AG08396 (cell line): ENCODE measurements around the gene NHSL2.
"Not testable (repeated sequence)": the region's sequence is repeated elsewhere in the genome, so short reads cannot be mapped to it uniquely, and the experiment has no call there.

Experiments used
- DNase-seq: peaks from one replicate; pipeline ENCODE4 v3.0.0; 2012; ENCODE audit warnings: low spot score, mixed read lengths

NHSL2 gene

DNA sequence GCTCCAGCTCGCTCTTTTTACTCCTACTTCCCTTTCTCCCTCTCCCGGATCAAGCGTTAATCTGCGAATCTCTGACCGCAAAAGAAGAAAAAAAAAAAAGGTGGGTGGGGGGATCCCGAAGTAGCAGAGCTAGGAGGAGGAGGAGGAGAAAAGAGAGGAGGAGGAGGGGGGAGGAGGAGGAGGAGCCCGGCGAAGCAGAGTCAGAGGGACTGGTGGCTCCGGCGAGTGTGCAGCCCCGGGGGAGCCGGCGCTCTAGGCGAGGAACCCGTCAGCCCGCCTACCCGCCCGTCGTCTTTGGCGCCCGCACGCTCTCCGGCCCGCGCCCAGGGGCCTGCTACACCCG, at the start of gene NHSL2:
Gene NHSL2 (plus strand): TSS at position 203 of the 343 bp plus-strand sequence.
- DNase-seq = no peak

GRCh38 chrX:71867680-71868079, 43.0 kb upstream of the NHSL2 start:
- DNase-seq = no peak

GRCh38 chrX:71869566-71869965, 41.1 kb upstream of the NHSL2 start:
- not testable (repeated sequence) for DNase-seq

- no peak for DNase-seq
These were observed 40.2 kb upstream of the NHSL2 start for GRCh38 chrX:71870208-71871098.

- DNase-seq = no peak
These were observed 39.3 kb upstream of the NHSL2 start for GRCh38 chrX:71871367-71871766.

DNA sequence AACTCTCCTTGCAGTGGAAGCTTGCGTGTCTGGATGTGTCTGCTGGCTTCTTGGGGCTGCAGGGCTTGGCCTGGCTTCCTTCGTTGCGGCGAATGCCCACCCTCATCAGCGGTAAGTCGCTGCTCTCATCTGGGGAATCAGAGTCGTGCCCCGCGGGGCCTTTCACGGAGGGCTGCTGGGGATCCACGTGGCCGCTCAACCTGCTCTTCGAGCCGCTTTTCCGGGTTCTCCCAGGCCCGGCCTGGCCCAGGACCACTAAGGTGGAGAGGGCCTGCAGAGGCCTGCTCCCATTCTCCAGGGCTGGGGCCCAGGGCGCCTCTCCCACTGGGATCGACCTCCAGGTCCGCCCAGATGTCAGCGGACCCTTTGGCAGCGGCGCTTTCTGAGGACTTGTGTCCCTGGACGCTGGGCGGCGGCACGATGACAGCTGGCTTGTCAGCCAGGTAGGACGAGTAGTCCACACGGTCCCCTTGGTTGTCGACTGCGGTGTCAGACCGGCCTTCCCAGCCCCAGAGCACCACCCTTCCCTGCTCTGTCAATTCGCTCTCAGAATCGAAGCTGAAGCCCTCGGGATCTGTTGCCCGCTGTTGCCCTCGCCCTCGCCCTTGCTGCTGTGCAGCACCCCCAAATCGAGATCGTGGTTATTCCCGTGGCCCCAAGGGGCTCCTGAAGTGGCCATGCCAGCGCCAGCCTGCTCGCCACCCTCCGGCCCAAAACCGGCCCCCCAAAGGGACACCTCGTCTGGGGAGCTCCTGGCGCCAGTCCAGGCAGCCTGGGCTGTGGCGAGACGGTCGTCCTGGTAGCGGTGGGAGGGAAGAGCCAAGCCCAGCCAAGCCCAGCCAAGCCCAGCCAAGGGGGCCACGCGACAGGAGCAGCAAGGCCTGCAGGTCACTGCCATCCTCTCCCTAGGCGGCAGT, 37.8 kb upstream of the NHSL2 start:
- DNase-seq = no peak

- DNase-seq = no peak
These were observed 37.2 kb upstream of the NHSL2 start for GRCh38 chrX:71873459-71873833.

- not testable (repeated sequence) for DNase-seq
These were observed 33.8 kb upstream of the NHSL2 start for GRCh38 chrX:71876841-71877240.

- no peak for DNase-seq
These were observed 25.5 kb upstream of the NHSL2 start for GRCh38 chrX:71885099-71885498.

DNA sequence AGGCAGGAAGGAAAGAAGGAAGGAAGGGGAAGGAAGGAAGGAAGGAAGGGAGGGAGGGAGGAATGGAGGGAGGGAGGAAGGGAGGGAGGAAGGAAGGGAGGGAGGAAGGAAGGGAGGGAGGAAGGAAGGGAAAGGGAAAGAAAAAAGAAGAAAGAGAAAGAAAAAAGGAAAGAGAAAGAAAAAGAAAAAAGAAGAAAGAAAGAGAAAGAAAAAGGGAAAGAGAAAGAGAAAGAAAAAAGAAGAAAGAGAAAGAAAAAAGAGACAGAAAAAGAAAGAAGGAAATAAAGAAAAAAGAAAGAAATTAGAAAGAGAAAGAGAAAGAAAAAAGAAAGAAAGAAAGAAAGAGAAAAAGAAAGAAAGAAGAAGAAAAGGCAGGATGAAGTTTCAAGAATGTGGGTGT, 15.0 kb upstream of the NHSL2 start:
- no peak for DNase-seq

- DNase-seq = no peak
These were observed 4.5 kb upstream of the NHSL2 start for GRCh38 chrX:71906144-71906543.

DNA sequence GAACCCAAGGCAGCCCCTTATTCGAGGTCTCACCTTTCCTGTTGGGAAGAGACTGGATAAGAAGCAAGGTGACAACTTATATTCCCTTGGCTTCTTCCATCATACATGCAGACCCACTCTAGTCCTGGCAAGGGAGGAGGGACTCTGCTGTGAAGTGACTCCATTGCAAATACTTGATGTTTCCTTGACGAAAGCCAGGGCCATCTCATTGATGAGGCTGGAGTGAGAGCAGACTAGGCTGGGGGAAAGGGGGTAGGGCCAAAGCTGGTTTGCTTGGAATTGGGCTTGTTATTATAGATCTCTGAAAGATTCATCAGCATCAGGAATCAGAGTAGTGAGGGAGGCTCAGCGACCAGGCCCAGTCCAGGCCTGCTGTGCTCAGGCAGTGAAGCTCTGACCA, 2.3 kb upstream of the NHSL2 start:
- DNase-seq = no peak

GRCh38 chrX:71909956-71910355, 689 bp upstream of the NHSL2 start:
- no peak for DNase-seq

DNA sequence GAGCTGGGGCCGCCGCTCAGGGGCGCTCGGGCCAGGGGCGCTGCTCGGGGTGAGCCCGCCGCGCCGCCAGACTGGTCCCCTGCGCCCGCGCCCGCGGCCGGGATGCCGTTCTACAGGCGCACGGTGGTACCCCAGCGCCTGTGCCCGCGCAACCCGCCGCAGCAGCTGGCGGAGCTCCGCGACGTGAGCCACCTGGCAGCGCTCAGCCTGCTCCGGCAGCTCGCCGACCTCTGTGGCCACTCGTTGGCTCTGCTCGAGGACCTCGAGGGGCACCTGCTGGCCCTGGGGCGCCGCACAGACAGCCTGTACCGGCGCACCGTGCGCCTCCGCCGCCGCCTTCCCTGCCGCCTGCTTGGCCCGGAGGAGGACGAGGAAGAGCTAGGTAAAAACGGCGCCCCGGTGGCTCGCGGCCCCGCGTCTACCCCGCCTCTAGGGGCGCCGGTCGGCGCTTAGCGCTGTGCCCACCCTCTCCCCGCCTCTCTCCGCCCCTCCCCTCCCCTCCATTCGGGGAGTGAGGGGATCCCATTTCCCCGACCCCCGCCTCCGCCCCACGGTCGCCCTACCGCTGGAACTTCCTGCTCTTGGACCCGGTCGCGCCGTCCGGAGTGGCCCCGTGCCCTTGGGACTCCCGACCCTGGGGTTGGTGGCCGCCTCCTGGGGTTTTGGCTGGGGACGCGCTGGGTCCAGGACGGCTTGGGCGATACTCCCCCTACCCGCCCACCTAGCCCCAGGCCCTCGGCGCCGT, 513 bp downstream of the NHSL2 start:
- no peak for DNase-seq

DNA sequence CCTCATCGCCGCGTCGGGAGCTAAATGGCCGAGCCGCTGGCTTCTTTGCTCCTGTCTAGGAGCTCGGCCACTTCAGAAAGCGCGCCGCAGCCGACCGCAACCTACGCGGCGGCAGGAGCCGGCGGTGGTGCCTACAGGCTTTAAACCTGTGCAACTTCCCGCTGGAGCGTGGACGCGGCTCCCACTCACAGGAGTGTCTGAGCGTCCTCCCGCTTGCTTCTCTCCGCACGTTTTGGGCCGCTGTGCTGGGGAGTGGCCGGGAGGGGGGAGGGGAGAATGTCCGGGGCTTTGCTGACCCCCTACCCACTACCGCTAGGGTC, 1.0 kb downstream of the NHSL2 start:
- no peak for DNase-seq

- DNase-seq = no peak
These were observed 1.5 kb downstream of the NHSL2 start for GRCh38 chrX:71912156-71912555.

DNA sequence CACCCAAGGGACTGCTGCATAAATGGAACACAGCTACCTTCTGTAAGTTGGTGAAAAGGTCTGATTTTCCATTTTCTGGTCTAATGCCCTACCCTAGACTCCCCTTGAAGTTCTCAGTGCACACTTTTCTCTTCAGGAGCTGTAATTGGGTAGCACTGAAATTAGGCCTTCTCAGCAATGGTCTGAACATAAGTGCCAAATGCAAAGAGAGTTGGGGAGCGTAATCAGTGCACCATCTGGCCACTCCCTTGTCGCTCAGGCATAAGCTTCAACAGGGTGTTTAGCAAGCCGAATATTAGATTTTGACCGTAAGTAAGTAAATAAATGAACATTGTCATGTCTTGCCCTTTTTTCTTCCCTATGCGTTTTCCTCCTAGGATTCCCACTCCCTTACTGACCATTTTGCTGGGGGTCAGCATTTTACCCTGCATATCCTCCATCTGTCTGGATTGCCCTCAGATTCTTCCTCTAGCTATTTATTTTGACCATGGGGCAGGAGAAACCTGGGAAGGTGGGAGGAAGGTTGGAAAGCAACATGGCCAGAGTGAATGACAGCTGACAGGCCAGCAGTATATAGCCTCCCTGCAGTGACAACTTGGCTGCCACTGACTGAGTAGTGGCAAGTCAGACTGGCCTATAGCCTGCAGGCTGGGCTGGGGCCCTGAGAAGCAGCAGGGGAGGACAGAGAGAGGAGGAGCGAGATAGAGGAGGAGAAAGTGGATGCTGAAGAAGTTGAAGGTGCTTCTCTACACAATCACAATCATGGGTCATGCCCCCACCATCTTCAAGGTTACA, 2.7 kb downstream of the NHSL2 start:
- no peak for DNase-seq

DNA sequence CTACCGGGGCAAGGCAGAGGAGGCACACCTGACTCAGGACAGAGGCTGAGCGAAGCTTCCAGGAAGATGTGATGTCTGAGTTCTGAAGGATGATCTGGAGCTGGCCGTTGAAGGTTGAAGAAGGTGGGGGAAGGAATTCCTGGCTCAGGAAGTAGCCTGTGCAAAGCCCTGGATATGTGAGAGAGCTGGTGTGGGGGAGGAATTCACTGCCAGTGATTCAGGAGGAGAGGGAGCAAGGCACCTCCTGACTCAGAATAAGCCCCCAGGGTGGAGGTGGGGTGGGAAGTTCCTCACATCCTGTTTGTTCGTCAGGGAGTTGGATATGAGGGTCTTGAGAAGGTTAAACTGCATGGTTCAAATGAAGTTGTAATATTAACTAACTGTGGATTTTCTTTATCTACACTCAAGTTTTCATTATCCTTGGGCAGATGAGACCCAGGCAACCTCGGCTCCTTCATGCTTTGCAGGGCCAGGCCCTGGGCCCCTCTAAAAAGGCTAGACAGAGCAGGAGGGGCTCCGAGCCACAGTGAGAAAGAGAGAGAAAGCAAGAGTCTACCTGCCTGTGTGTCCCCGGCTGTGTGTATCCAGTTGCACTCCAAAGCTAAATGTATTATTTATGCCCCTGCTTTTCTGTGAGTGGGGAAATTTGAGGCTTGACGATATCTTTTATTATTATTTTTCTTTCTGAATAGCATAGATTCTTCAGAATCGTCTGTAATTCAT, 7.1 kb downstream of the NHSL2 start:
- no peak for DNase-seq

GRCh38 chrX:71919431-71919830, 8.8 kb downstream of the NHSL2 start:
- DNase-seq = no peak

GRCh38 chrX:71919886-71920285, 9.2 kb downstream of the NHSL2 start:
- DNase-seq = no peak

DNA sequence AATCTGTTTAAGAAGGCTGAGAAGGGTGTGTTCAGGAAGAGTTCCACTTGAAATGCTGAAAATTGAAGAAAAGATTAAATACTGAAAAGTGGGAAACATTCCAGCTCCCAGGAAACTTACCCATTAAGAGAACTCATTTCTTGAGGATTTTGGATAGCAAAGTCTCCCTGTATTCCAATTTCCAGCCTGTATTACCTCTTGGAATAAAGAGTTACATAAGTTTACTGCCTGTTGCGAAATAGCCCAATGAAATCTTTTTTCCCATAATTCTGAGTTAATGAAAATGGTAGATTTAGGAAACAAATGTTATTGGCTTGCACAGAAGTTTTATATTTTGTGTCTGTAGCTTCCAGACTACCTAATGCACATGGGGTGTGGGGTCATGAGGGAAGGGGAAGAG, 12.0 kb downstream of the NHSL2 start:
- no peak for DNase-seq
